Smooth muscle cell (in vitro differentiated cells): ENCODE data around the gene BNIP5. TPM values are rescaled to one million over a fixed set of nuclear protein-coding genes. Genes with fewer than 3 reads are reported as not detected.

ENCODE experiments used
- DNase-seq: peaks from one replicate; lab custom pipeline; 2025; ENCODE audit not compliant: unreplicated experiment; lab: John Stamatoyannopoulos, UW
- H2AFZ ChIP-seq: fragments of 200-600 bp; sonication (generic); 2 replicates; pipeline ENCODE4 v1.6.0; 2016; ENCODE audit warnings: antibody characterized with exemption, low read depth, mild to moderate bottlenecking
- H3F3A ChIP-seq: fragments of 200-600 bp; sonication (generic); 2 replicates; pipeline ENCODE4 v1.6.0; 2017; ENCODE audit warnings: antibody characterized with exemption, low read depth
- H3K27ac ChIP-seq: fragments of 200-600 bp; sonication (generic); 2 replicates; pipeline ENCODE4 v1.5.1; 2016; ENCODE audit warnings: low read depth, mild to moderate bottlenecking
- H3K27me3 ChIP-seq: fragments of 200-600 bp; sonication (generic); 2 replicates; pipeline ENCODE4 v1.6.1; 2016; ENCODE audit warnings: low read depth, mild to moderate bottlenecking
- H3K36me3 ChIP-seq: fragments of 200-600 bp; sonication (generic); 2 replicates; pipeline ENCODE4 v1.5.1; 2016; ENCODE audit warnings: low read depth
- H3K4me1 ChIP-seq: fragments of 200-600 bp; sonication (generic); 2 replicates; pipeline ENCODE4 v1.5.1; 2016; ENCODE audit warnings: low read depth
- H3K4me2 ChIP-seq: fragments of 200-600 bp; sonication (generic); 2 replicates; pipeline ENCODE4 v1.6.0; 2016; ENCODE audit warnings: mild to moderate bottlenecking
- H3K4me3 ChIP-seq: fragments of 200-600 bp; sonication (generic); 2 replicates; pipeline ENCODE4 v1.5.1; 2016; ENCODE audit warnings: mild to moderate bottlenecking
- H3K79me2 ChIP-seq: fragments of 200-600 bp; sonication (generic); 2 replicates; pipeline ENCODE4 v1.6.0; 2016; ENCODE audit warnings: low read depth, mild to moderate bottlenecking
- H3K9ac ChIP-seq: fragments of 200-600 bp; sonication (generic); 2 replicates; pipeline ENCODE4 v1.6.0; 2016; ENCODE audit warnings: low read depth
- H3K9me3 ChIP-seq: fragments of 200-600 bp; sonication (generic); replicated peaks from 2 replicates; pipeline ENCODE4 v1.5.1; 2016; ENCODE audit warnings: low read depth
- H4K20me1 ChIP-seq: fragments of 200-600 bp; sonication (generic); 2 replicates; pipeline ENCODE4 v1.6.0; 2016; ENCODE audit warnings: low read depth
- CTCF ChIP-seq: fragments of 200-600 bp; sonication (generic); IDR thresholded peaks from 2 replicates; pipeline ENCODE4 v1.5.1; 2017; ENCODE audit warnings: borderline replicate concordance, mild to moderate bottlenecking, antibody characterized with exemption; ENCODE audit not compliant: insufficient read depth, poor library complexity, severe bottlenecking
- WGBS: methylation state at CpG from one replicate; pipeline ENCODE4 v1.1.7; 2016; ENCODE audit warnings: low lambda C conversion rate; 5-methylcytosine and 5-hydroxymethylcytosine counted together
- polyA plus RNA-seq: library from polyadenylated mRNA; unstranded; fragments of >200 nt; fragmentation: Nextera tagmentation; extraction: Ambion mirVana; gene quantifications from 2 replicates; pipeline ENCODE4 v1.2.1, GENCODE V29; 2016
- total RNA-seq: library from RNA; depleted of rRNA; stranded (reverse); fragments of >200 nt; gene quantifications from 2 replicates; pipeline ENCODE4 v1.2.3, GENCODE V29; 2014

BNIP5 gene
- total and polyA plus RNA-seq, 2 experiments from 2014 or later: not detected

DNA sequence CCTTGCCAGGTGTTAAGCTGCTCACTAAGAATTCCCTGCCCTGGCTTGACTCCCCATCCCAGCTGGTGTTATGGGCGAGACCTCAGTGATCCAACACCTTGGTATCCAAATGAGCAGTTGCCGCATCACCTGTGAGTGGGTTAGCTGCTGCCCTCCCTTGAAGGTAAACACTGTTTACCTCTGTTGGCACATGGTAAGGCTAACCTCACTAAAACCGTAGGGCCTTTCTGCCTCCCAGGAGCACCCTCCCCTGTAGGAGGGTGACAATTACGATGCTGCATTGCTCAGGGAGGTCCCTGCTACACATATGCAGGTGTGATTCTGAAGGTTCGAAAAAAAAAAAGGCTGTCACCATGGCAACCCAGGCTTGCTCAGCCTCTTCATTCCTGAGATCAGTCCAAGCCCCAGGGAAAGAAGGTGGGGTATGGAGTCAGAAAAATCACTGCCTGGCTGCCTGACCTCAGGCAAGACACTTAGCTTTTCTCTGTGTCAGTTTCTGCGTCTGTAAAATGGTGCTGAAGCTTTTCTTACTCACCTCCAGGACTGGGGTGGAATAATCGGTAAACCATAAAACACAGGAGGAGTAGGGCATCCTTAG lies 47.3 kb downstream of the BNIP5 start:
- H3K4me2 ChIP-seq: no peak overlapping the region
- H3K79me2 ChIP-seq: no peaks in the 10 kb centered on the region
- no peak overlapping the region for H3K4me3 ChIP-seq
- no peak for DNase-seq
- no peaks in the 10 kb centered on the region for H3K36me3 ChIP-seq
- peaks cover 16% of the 10 kb centered on the region for H3K27me3 ChIP-seq
- H3K9ac ChIP-seq: no peak overlapping the region
- H3K27ac ChIP-seq: no peak overlapping the region
- H2AFZ ChIP-seq: no peak overlapping the region
- H3K4me1 ChIP-seq: no peaks in the 10 kb centered on the region
- TF ChIP-seq CTCF: no peak
- no peaks in the 10 kb centered on the region for H3K9me3 ChIP-seq
- no peaks in the 10 kb centered on the region for H3F3A ChIP-seq
- 70% methylated on average over 7 of the region's 7 CpGs for WGBS
- H4K20me1 ChIP-seq: no peaks in the 10 kb centered on the region

GRCh38 chr6:36286858-36287257 lies 49.8 kb downstream of the BNIP5 start:
- no peak for TF ChIP-seq CTCF
- WGBS: 68% methylated on average over 5 of the region's 5 CpGs

GRCh38 chr6:36285797-36286196 lies 50.9 kb downstream of the BNIP5 start:
- H3K27ac ChIP-seq: no peak overlapping the region
- H4K20me1 ChIP-seq: no peaks in the 10 kb centered on the region
- DNase-seq: no peak
- no peak for TF ChIP-seq CTCF
- H3K9ac ChIP-seq: no peak overlapping the region
- peaks cover 29% of the 10 kb centered on the region for H3K27me3 ChIP-seq
- no peak overlapping the region for H2AFZ ChIP-seq
- 69% methylated on average over 1 of the region's 1 CpG for WGBS
- H3K4me2 ChIP-seq: no peak overlapping the region
- no peak overlapping the region for H3K4me3 ChIP-seq
- no peaks in the 10 kb centered on the region for H3K4me1 ChIP-seq
- no peaks in the 10 kb centered on the region for H3K9me3 ChIP-seq
- H3K79me2 ChIP-seq: no peaks in the 10 kb centered on the region
- H3F3A ChIP-seq: no peaks in the 10 kb centered on the region
- no peaks in the 10 kb centered on the region for H3K36me3 ChIP-seq

More at GRCh38 chr6:36286858-36287257, 49.8 kb downstream of the BNIP5 start:
- Histone ChIP-seq H3K27ac (no peak overlapping the region), H3K79me2 (no peaks in the 10 kb centered on the region), H4K20me1 (no peaks in the 10 kb centered on the region), H3K4me3 (no peak overlapping the region), H2AFZ (no peak overlapping the region), H3K27me3 (peaks cover 29% of the 10 kb centered on the region), H3K4me2 (no peak overlapping the region), H3K36me3 (no peaks in the 10 kb centered on the region), H3K4me1 (no peaks in the 10 kb centered on the region), H3K9me3 (no peaks in the 10 kb centered on the region), H3K9ac (no peak overlapping the region), H3F3A (no peaks in the 10 kb centered on the region)
- DNase-seq: no peak

GRCh38 chr6:36285187-36285671 lies 51.5 kb downstream of the BNIP5 start:
- no peak overlapping the region for H3K4me2 ChIP-seq
- TF ChIP-seq CTCF: no peak
- H3K36me3 ChIP-seq: no peaks in the 10 kb centered on the region
- no peaks in the 10 kb centered on the region for H3K9me3 ChIP-seq
- no peaks in the 10 kb centered on the region for H4K20me1 ChIP-seq
- H3K27me3 ChIP-seq: peaks cover 29% of the 10 kb centered on the region
- no peaks in the 10 kb centered on the region for H3F3A ChIP-seq
- H3K79me2 ChIP-seq: no peaks in the 10 kb centered on the region
- H3K4me3 ChIP-seq: no peak overlapping the region
- H2AFZ ChIP-seq: no peak overlapping the region
- 24% methylated on average over 26 of the region's 26 CpGs for WGBS
- DNase-seq: no peak
- no peak overlapping the region for H3K9ac ChIP-seq
- H3K27ac ChIP-seq: no peak overlapping the region
- H3K4me1 ChIP-seq: no peaks in the 10 kb centered on the region
